Endothelial cell of umbilical vein (primary cell): ENCODE results near the gene RHOV. TPM values are rescaled to one million over a fixed set of nuclear protein-coding genes. Genes with fewer than 3 reads are reported as not detected.

Experiments used
- BruUV-seq: library from RNA; stranded (reverse); fragments of 400-500 nt; replicated peaks from 2 replicates; lab custom pipeline; 2021; lab: Mats Ljungman, UMichigan
- CTCF ChIA-PET: fragments of 300-600, 350-600 bp; sonication (Branson Sonifier 250); formaldehyde crosslinking; loops from one replicate; lab custom pipeline; 2021; ENCODE audit warnings: antibody characterized with exemption, inconsistent platforms; lab: Charles Lee
- POLR2A ChIA-PET: fragments of 300-600, 350-600 bp; sonication (Branson Sonifier 250); formaldehyde crosslinking; loops from one replicate; lab custom pipeline; 2021; ENCODE audit warnings: antibody characterized with exemption, inconsistent platforms; lab: Charles Lee
- DNase-seq: peaks from one replicate; pipeline ENCODE4 v3.0.0-alpha.2; 2011; ENCODE audit warnings: low read depth, low spot score
- FAIRE-seq: peaks from 2 replicates; lab custom pipeline; 2011; peaks lifted over from hg19 to GRCh38; lab: Jason Lieb, UNC
- H2AFZ ChIP-seq: 2 replicates; pipeline ENCODE4 v1.6.0; 2012; ENCODE audit warnings: low read depth, low read length, control low read depth, inconsistent platforms
- H3K27ac ChIP-seq: 2 replicates; pipeline ENCODE4 v1.5.1; 2011; ENCODE audit warnings: low read depth, mild to moderate bottlenecking, control low read depth, low read length, moderate library complexity; ENCODE audit not compliant: insufficient read depth
- H3K27me3 ChIP-seq, 2 experiments: 2 replicates each; pipeline versions ENCODE4 v1.6.0 to v1.6.1; 2011; ENCODE audit warnings: low read length in 2 of 2, mixed read lengths in 1 of 2; ENCODE audit not compliant: control insufficient read depth in 2 of 2, insufficient read depth in 2 of 2
- H3K36me3 ChIP-seq, 2 experiments: 2 replicates in 1 of 2; 3 replicates in 1 of 2; pipeline ENCODE4 v1.5.1; 2011; ENCODE audit warnings: low read length in 2 of 2, mild to moderate bottlenecking in 1 of 2, moderate library complexity in 1 of 2; ENCODE audit not compliant: control insufficient read depth in 2 of 2, insufficient read depth in 2 of 2; ENCODE audit errors: extremely low read depth in 1 of 2
- H3K4me1 ChIP-seq: 3 replicates; pipeline ENCODE4 v1.5.1; 2011; ENCODE audit warnings: mild to moderate bottlenecking, low read length; ENCODE audit not compliant: control insufficient read depth, insufficient read depth; ENCODE audit errors: extremely low read depth
- H3K4me2 ChIP-seq: 2 replicates; pipeline ENCODE4 v1.6.1; 2011; ENCODE audit warnings: low read length, control low read depth, mixed read lengths; ENCODE audit not compliant: insufficient read depth
- H3K4me3 ChIP-seq, 3 experiments: fragments of 200-600 bp in 1 of 3; sonication (generic), shearing (Covaris generic) in 1 of 3; replicated peaks in 1 of 3; 2 replicates each; pipeline ENCODE4 v1.5.1; 2011 to 2016; ENCODE audit warnings: control low read depth in 3 of 3, low read length in 3 of 3, mild to moderate bottlenecking in 2 of 3, inconsistent platforms in 1 of 3, low read depth in 1 of 3, moderate library complexity in 1 of 3; ENCODE audit not compliant: insufficient read depth in 1 of 3
- H3K79me2 ChIP-seq: 2 replicates; pipeline ENCODE4 v1.6.0; 2012; ENCODE audit warnings: low read length, inconsistent platforms; ENCODE audit not compliant: control insufficient read depth, insufficient read depth
- H3K9ac ChIP-seq: replicated peaks from 2 replicates; pipeline ENCODE3; 2011; ENCODE audit warnings: low read length, control low read depth; ENCODE audit not compliant: insufficient read depth; ENCODE audit errors: extremely low read depth
- H3K9me1 ChIP-seq: replicated peaks from 3 replicates; pipeline ENCODE4 v1.6.0; 2011; ENCODE audit warnings: mild to moderate bottlenecking, low read length; ENCODE audit not compliant: control insufficient read depth, insufficient read depth; ENCODE audit errors: extremely low read depth
- H3K9me3 ChIP-seq: replicated peaks from 2 replicates; pipeline ENCODE4 v1.5.1; 2012; ENCODE audit warnings: low read length, inconsistent platforms; ENCODE audit not compliant: control insufficient read depth, insufficient read depth
- H4K20me1 ChIP-seq: replicated peaks from 2 replicates; pipeline ENCODE3; 2011; ENCODE audit warnings: mild to moderate bottlenecking, low read length; ENCODE audit not compliant: control insufficient read depth, insufficient read depth; ENCODE audit errors: extremely low read depth
- CTCF ChIP-seq, 2 donors: IDR thresholded peaks; 1 replicate in 1 of 2; 2 replicates in 1 of 2; pipeline ENCODE4 v1.5.1; 2011; ENCODE audit warnings: low read length in 2 of 2, mild to moderate bottlenecking in 2 of 2, moderate library complexity in 2 of 2, control low read depth in 1 of 2, inconsistent platforms in 1 of 2, low read depth in 1 of 2; ENCODE audit not compliant: insufficient read depth in 1 of 2; ENCODE audit errors: extremely low read depth in 1 of 2
- EZH2 ChIP-seq: IDR thresholded peaks from 2 replicates; pipeline ENCODE4 v1.6.1; 2012; ENCODE audit warnings: borderline replicate concordance, low read depth, mild to moderate bottlenecking, moderate library complexity, low read length, inconsistent platforms; ENCODE audit not compliant: severe bottlenecking
- FOS ChIP-seq: IDR thresholded peaks from 2 replicates; pipeline ENCODE4 v1.6.1; 2011; ENCODE audit warnings: mild to moderate bottlenecking, low read length, moderate library complexity, borderline replicate concordance; ENCODE audit not compliant: insufficient read depth
- GATA2 ChIP-seq: IDR thresholded peaks from 2 replicates; pipeline ENCODE4 v1.7.0; 2011; ENCODE audit warnings: low read depth, mild to moderate bottlenecking, moderate library complexity, mixed read lengths, low read length; ENCODE audit not compliant: insufficient read length, insufficient read depth
- JUN ChIP-seq: IDR thresholded peaks from 2 replicates; pipeline ENCODE4 v1.6.1; 2011; ENCODE audit warnings: borderline replicate concordance, low read depth; ENCODE audit not compliant: insufficient read length, insufficient read depth
- MAX ChIP-seq: IDR thresholded peaks from 2 replicates; pipeline ENCODE4 v1.6.1; 2011; ENCODE audit not compliant: insufficient read depth, insufficient read length
- MYC ChIP-seq: IDR thresholded peaks from one replicate; pipeline ENCODE4 v1.6.1; 2011; ENCODE audit warnings: mild to moderate bottlenecking, low read depth, low read length
- POLR2A ChIP-seq: IDR thresholded peaks from 2 replicates; pipeline ENCODE4 v1.6.1; 2012; ENCODE audit warnings: low read depth, mild to moderate bottlenecking, control low read depth, low read length
- POLR2AphosphoS5 ChIP-seq: IDR thresholded peaks from 2 replicates; pipeline ENCODE4 v1.6.1; 2012; ENCODE audit warnings: low read depth, mild to moderate bottlenecking, control low read depth, low read length, moderate library complexity; ENCODE audit not compliant: insufficient read depth
- dilution Hi-C: fragments of 300-500 bp; cut with MboI; formaldehyde crosslinking; loops from one replicate; pipeline ENCODE4 v1.15.0; 2019; ENCODE audit warnings: low sequenced_read_pairs; ENCODE audit not compliant: extremely low pct_ligation_motif_present
- intact Hi-C: fragments of 100-400 bp; cut with micrococcal nuclease; formaldehyde crosslinking; loops from one replicate; pipeline ENCODE4 v1.10.0; 2022
- polyA plus RNA-seq, 4 experiments: library from polyadenylated mRNA; depleted of rRNA in 3 of 4; stranded (reverse) in 3 of 4; unstranded in 1 of 4; fragments of >200 nt; gene quantifications; 2 replicates each; pipeline versions ENCODE4 v1.2.1 to v1.2.3, GENCODE V29; 2011 to 2012; ENCODE audit warnings: missing spikeins in 1 of 4
- total RNA-seq: library from RNA; stranded (reverse); gene quantifications from 2 replicates; pipeline ENCODE4 v1.2.3, GENCODE V29; 2021

The RHOV gene
- total and polyA plus RNA-seq, 2 donors (not counting 3 experiments of a cell fraction or from before 2014, with no cell fraction given), result 0.15 to 0.20 TPM

- DNase-seq, result no peak
These were observed 6.8 kb downstream of the RHOV start for GRCh38 chr15:40867199-40867598.

More at GRCh38 chr15:40867199-40867598, 6.8 kb downstream of the RHOV start:
- no peak for FAIRE-seq
- Histone ChIP-seq H3K27ac (no peak overlapping the region), H4K20me1 (no peaks in the 10 kb centered on the region), H3K9ac (no peak overlapping the region), H3K27me3 (no peaks in the 10 kb centered on the region), H3K4me1 (no peaks in the 10 kb centered on the region), H3K4me2 (no peak overlapping the region), H3K79me2 (no peaks in the 10 kb centered on the region), H3K36me3 (no peaks in the 10 kb centered on the region), H3K4me3 (no peak overlapping the region), H3K9me3 (no peaks in the 10 kb centered on the region), H3K9me1 (no peaks in the 10 kb centered on the region), H2AFZ (no peak overlapping the region)
- ChIA-PET CTCF (no interaction called here), POLR2A (no interaction called here)
- BruUV-seq, result no TSS peak
- dilution Hi-C loops, result no loop called here
- TF ChIP-seq MAX (no peak), FOS (no peak), EZH2 (no peak), POLR2A (no peak), CTCF (IDR thresholded peaks at IDR 0.05; ENCODE audit: extremely low read depth in 1 of 2, insufficient read depth in 1 of 2, low read depth in 1 of 2, low read length in 2 of 2) (no peak), POLR2AphosphoS5 (no peak), MYC (no peak), GATA2 (no peak), JUN (no peak)
- intact Hi-C loops, result no loop called here
